ENCODE data around the gene TUSC2.
"Not testable (repeated sequence)": the region's sequence is repeated elsewhere in the genome, so short reads cannot be mapped to it uniquely, and the experiment has no call there.

Gene TUSC2

GRCh38 chr3:50318615-50319014, 9.4 kb downstream of the TUSC2 start:
- no peak for DNase-seq (ENCODE audit: low read depth in 2 of 2)

- DNase-seq (ENCODE audit: low read depth in 2 of 2): no peak
These were observed 9.9 kb downstream of the TUSC2 start for GRCh38 chr3:50318163-50318562.

DNA sequence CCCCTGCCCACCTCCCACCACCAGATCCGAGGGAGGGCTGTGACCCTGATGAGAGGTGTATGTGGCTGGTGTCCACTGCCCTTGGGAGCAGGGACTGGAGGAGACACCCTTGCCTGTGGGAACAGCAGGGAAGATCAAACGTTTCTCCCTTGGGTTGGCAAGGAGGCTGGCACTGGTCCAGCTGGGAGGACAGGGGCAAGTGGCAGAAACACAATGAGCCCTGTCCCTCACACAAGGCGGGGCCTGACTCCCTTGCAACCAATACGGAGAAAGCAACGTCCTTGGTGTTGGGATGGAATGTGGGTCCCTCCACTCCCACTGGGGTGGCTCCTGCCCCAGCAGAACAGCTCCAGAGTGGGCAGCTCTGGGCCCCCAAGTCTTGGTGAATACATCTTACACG, 10.7 kb downstream of the TUSC2 start:
- DNase-seq (ENCODE audit: low read depth in 2 of 2): no peak

- DNase-seq (ENCODE audit: low read depth in 2 of 2): peak; percentile 50 to 63
These were observed 11.3 kb downstream of the TUSC2 start for GRCh38 chr3:50316657-50317242.

- no peak for DNase-seq (ENCODE audit: low read depth in 2 of 2)
These were observed 13.2 kb downstream of the TUSC2 start for GRCh38 chr3:50314816-50315215.

- DNase-seq (ENCODE audit: low read depth in 2 of 2): no peak
These were observed 13.7 kb downstream of the TUSC2 start for GRCh38 chr3:50314342-50314741.

- DNase-seq (ENCODE audit: low read depth in 2 of 2): not testable (repeated sequence)
These were observed 16.0 kb downstream of the TUSC2 start for GRCh38 chr3:50312041-50312440.

DNA sequence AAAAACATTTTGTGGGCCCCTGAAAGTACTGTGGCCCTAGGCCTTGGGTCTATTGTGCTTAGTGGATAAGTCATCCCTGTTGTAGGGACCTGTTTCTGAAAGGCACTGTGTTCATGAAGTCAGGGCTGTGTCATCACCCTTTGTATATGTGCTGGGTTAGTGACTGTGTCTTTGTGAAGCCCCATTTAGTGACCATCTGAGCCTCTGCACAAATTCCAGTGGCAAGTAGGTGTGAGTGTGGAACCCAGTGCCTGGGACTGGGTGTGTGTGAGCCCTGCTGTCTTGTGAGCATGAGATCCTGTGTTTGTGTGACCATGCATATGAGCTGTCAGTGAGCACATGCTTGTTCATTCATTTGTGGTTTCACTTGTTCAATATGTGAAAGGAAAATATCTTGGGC, 23.4 kb downstream of the TUSC2 start:
- DNase-seq (ENCODE audit: low read depth in 2 of 2): no peak

- no peak for DNase-seq (ENCODE audit: low read depth in 2 of 2)
These were observed 24.8 kb downstream of the TUSC2 start, which contains the start of gene HYAL1 for GRCh38 chr3:50303013-50303815. TSS of gene HYAL1 (minus strand) at chr3:50303574. CDS start at chr3:50302956, 618 bp downstream.

DNA sequence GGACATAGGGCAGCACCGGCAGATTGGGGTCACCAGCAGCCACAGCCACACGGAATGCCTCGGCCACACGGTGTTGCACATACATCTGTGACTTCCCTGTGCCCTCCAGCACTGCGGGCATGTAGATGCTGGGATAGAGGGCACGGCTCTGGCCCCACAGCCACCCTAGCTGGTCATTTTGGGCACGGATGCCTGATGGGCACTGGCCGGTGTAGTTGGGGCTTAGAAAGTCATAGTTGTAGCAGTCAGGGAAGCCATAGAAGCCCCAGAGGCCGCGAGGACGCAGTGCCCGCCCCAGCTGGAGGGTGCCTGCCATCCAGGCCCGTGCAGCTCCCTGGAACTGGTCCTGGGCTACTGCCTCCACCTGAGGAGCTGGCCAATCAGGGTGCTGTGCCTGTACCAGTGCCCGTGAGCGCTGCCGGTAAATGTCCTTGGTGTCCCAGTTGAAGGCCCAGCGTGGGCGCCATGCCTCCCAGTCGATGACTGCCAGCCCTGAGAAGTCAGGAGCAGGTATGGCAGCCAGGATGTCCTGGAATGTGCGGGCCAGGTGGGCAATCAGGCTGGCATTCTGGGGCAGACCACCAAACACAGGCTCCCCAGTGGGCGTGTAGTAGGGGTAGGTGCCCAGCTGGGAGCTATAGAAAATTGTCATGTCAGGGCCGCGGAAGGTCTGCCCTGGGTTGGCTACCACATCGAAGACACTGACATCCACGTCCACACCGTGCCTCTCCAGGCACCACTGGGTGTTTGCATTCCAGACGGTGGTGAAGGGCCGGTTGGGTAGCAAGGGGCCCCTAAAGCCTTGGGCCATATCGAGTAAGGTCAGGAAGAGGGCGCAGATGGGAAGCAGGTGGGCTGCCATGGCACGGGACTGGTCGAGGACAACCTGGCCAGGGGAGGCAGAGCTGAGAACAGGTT, 25.7 kb downstream of the TUSC2 start:
- no peak for DNase-seq (ENCODE audit: low read depth in 2 of 2)

- DNase-seq (ENCODE audit: low read depth in 2 of 2): no peak
These were observed 27.3 kb downstream of the TUSC2 start for GRCh38 chr3:50300681-50301254.

GRCh38 chr3:50299929-50300680, 27.9 kb downstream of the TUSC2 start:
- DNase-seq (ENCODE audit: low read depth in 2 of 2): no peak

DNA sequence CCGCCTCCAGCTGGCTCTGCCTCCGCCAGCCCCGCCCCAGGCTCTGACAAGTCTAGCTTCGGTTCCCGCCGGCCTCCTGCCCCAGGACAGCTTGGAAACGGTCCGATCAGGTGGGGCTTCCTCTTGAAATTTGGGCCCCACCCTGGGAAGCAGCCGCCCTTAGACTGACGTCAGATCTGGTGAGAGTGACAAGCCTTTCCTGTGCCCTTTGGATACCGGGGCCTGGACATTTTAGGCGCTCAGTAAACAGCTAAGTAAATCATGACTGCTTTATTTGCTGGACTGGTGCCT, 28.4 kb downstream of the TUSC2 start:
- no peak for DNase-seq (ENCODE audit: low read depth in 2 of 2)

- DNase-seq (ENCODE audit: low read depth in 2 of 2): peak; percentile 98
These were observed 29.0 kb downstream of the TUSC2 start, which contains the start of the genes HYAL3 and NAA80 for GRCh38 chr3:50298836-50299637. TSS of gene HYAL3 (minus strand) at chr3:50299405. CDS start at chr3:50295602, 3,803 bp downstream. TSS of gene NAA80 (minus strand) at chr3:50299405. CDS start at chr3:50297463, 1,942 bp downstream.

DNA sequence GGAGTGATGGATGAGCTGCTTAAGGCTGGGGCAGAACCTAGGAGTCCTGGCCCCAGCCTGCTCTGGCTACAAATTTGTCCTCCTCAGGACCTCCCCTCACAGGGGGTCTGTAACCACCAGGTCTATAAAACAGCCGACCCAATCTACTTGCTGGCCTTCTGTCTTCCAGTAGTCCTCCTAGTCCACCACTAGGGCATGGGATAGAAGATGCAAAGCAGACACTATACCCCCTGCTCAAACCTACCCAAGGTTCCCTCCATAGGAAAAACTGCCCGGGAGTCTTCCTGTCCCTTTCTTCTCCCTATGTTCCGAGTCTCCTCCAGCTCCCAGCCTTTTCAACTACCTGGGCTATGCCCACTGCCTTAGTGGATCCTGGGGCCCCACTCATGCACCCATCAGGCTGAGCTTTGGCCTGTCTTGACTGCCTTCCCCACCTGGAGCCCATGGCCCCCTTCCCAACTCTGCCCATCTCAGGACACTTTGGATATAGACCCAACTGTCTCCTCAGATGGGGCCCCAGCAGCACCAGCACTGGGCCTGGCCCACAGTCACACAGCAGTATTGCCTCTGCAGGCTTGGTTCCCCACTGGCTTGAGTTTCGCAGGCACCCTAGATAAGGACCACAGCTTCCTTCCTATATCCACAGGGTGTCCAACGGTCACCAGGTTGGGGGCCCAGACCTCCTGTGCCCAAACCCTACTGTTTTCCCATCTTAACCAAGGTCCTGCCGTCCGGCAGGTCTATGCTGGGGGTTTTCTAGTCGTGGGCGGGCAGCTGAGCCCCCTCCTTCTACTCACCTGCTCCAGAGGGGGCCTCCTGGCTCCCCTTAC, 29.9 kb downstream of the TUSC2 start:
- DNase-seq (ENCODE audit: low read depth in 2 of 2): no peak

- DNase-seq (ENCODE audit: low read depth in 2 of 2): no peak
These were observed 30.6 kb downstream of the TUSC2 start for GRCh38 chr3:50297384-50297775.

DNA sequence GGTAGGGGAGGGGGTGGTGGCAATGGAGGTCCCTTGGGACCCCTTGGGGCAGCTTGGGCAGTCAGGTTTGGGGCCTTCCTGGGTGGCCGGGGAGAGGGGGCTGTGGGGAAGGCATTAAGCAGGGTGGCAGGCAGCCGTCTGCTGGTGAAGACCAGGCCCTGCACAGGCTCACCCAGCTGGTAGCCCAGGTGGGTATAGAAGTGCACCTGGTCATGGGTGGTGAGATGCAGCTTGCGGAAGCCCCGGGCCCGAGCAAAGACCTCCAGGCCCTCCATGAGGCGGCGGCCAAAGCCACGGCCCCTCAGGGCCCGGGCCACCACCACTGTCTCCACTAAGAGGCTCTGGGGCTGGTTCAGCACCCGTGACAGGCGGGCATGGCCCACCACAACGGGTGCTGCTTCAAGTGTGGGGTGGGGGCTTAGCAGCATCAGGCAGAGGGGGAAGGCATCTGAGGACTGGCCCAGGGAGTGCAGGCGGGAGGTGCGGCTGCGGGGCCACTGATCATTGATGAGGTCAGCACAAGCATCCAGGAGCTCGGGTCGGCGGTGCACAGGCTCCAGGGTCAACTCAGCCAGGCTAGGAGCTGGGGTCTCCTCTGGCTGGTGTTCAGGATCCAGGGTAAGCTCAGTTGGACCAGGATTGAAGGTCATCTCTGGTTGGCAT, 31.2 kb downstream of the TUSC2 start:
- DNase-seq (ENCODE audit: low read depth in 2 of 2): no peak

DNA sequence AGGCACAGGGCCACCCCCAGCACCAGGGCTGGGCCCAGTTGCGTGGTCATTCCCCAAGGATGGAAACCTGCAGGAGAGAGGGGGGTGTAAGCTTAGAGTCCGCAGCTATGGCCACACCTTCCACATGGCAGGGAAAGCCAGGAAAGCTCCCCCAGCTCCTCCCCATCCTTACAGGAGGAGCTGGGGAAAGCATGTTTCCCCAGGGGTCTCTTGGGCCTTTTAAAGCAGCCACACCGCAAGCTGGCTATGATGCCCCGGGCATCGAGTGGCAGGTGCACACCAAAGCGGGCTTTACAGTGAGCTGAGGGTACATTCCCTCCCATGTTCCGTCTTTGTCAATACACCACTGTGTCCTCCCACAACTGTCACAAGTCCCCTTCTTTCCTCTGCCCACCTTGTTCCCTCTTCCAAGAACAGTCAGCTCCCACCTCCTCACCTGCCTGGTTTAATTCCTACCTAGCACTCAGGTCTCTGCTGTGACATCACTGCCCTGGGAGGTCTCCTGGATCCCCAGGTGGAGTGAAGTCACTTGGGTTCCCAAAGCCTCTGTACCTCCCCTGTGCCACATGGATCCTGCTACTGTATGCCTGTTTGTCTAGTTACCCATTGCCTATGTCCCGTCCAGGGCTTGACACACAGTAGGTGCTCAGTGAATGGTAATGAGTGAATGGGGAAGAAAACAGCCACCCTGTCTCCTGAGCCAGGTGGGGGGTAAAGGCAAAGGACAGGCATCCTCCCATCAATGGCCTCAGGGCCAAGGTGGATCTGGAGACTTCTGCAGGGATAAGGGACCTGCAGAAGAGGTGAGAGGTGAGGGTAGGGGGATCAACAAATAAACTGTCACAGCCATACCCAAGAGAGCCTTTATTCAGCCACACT, 32.2 kb downstream of the TUSC2 start:
- no peak for DNase-seq (ENCODE audit: low read depth in 2 of 2)

Data from stimulated activated CD8-positive, alpha-beta memory T cell treated with anti-CD3 and anti-CD28 coated beads, Interleukin-15, amount 100 ng/mL, for 4 hours (primary cell).